NOMO-1 treated with DMSO at 0.1 percent for 48 hours (cell line): ENCODE results near the gene INO80B.
A peak's percentile ranks its signal among the peaks of the same experiment; 100 is the strongest.
"Not testable (repeated sequence)": the region's sequence is repeated elsewhere in the genome, so short reads cannot be mapped to it uniquely, and the experiment has no call there.

Source experiments
- DNase-seq: peaks from one replicate; lab custom pipeline; 2025; ENCODE audit not compliant: unreplicated experiment; lab: John Stamatoyannopoulos, UW

Gene INO80B

DNA sequence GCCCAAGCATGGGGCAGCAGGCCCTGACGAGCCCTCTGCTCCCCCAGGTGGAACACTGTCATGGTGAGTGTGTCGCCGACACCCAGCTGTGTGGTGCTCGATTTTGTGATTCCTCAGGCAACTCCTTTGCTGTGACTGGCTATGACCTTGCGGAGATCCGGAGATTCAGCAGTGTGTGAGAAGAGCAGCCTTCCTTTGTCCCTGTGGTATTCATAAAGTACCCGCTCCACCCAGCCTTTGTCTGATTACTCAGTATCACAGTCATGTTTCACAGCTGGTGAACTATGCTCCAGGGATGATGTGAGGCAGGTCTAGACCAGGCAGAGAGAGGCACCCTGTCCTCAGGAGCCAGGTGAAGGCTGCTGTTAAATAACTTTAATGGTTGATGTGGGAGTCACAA lies 29.4 kb upstream of the INO80B start:
- no peak for DNase-seq

GRCh38 chr2:74426181-74426758 lies 28.6 kb upstream of the INO80B start:
- no peak for DNase-seq

DNA sequence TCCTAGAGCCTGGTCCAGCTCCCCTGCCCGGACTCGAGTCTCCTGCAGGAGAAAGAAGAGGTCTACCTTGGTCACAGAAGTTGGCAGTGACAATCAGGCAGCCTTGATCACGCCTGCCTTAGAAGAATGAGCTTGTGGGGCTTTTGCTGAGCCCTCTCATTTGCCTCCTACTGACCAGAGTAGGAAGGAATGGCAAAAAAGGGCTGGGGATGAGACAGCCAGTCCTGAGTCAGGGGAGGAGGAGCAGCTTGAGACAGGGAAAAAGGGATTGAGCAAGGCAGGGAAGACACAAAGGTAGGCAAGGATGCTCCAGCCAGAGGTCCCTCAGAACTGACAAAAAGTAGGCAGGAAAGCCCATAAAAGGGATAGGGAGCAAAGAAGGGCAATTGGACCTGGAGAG lies 27.3 kb upstream of the INO80B start:
- no peak for DNase-seq

- DNase-seq = no peak
Observed at GRCh38 chr2:74428675-74429074, 26.2 kb upstream of the INO80B start.

GRCh38 chr2:74429487-74430451 lies 25.1 kb upstream of the INO80B start:
- no peak for DNase-seq

DNA sequence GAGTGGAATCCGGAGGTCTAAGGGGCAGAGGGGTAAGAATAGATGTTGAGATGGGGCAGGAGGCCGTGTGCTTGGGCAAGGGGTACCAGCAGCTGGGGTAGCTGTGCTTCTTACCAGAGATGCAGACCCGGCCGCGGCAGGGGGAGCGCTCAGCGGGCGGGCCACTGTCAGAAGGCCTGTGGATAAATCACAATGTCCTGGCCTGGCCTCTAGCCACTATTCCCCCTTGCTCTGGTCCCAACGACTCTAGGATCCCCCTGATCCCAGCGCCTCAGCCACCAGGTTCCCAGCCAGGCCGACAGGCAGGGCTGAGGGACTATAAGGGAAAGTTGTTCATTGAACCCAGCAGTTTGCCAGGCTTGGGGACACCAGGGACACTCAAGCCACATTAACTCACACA lies 24.4 kb upstream of the INO80B start:
- DNase-seq = no peak

GRCh38 chr2:74436111-74436805 lies 18.6 kb upstream of the INO80B start:
- no peak for DNase-seq

- no peak for DNase-seq
Observed at GRCh38 chr2:74436848-74437695, 17.8 kb upstream of the INO80B start.

- DNase-seq = no peak
Observed at GRCh38 chr2:74438248-74438647, 16.6 kb upstream of the INO80B start.

- DNase-seq = no peak
Observed at GRCh38 chr2:74439373-74439772, 15.5 kb upstream of the INO80B start.

DNA sequence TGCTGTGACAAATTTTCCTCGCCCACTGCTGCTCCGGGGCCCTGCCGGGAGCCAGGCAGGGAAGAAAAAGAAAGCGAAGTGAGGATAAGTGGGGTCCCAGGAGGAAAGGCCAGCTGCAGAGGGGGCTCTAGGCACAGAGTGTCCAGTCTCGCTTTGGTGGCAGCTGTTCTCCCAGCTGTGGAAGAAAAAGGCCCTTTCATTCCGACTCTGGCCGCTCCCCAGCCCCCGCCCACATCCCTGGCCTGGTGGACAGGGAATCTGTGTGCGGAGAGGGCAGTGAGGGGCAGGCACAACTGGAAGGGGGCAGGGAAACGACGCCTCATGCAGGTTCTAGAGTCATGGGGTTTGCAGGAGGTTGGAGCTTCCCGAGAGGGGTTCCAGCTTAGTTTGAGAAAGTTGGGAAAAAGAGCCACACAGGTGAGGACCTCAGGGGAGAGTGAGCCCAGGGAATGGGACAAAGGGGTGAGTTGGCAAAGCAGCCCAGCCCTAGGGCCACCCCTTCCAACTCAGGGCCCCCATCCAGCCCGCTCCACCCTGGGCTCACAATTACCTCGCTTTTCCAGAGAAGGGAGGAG lies 15.0 kb upstream of the INO80B start:
- no peak for DNase-seq

DNA sequence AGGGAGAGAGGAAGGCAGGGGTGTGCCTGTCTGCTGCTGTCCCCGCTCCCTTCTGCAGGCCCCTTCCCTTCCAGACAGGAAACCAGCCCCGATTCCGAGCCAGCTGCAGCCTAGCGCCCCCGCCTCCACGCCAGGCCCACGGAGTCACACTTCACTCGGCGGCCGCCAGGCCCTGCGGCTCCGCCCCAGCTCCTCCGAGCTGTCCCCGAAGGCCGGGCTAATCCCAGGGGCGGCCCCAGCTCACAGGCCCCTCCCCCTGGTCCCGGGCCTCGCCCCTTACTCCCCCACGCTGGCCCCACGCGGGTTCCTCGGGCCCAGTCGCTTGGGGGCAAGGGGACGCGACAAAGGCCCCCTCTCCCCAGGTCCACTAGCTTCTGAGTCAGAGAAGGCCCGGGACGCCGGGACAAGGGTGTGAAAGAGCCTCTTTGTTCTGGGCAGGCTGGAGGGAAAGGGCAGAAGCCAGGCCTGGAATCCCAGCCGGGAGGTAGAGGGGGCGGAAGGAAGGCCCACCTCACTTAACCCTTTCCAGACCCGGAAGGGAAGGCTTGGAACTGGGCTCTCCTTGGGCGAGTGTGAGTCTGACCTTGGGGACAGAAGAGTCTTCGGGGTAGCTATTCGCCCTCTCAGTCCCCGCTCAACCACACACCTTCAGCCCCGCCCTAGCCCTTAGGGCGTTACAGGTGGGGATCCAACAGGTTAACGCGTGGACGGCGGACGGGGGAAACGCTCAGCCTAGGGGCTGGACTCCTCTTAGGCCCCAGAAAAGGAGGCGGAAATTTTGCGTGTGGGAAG lies 14.3 kb upstream of the INO80B start:
- DNase-seq = peak; percentile 73

- DNase-seq = no peak
Observed at GRCh38 chr2:74441170-74441689, 13.7 kb upstream of the INO80B start.

GRCh38 chr2:74441690-74442482 lies 13.0 kb upstream of the INO80B start, which contains the start of gene RTKN:
TSS of gene RTKN (minus strand) at chr2:74441937. CDS start at chr2:74441816, 121 bp downstream.
- no peak for DNase-seq

DNA sequence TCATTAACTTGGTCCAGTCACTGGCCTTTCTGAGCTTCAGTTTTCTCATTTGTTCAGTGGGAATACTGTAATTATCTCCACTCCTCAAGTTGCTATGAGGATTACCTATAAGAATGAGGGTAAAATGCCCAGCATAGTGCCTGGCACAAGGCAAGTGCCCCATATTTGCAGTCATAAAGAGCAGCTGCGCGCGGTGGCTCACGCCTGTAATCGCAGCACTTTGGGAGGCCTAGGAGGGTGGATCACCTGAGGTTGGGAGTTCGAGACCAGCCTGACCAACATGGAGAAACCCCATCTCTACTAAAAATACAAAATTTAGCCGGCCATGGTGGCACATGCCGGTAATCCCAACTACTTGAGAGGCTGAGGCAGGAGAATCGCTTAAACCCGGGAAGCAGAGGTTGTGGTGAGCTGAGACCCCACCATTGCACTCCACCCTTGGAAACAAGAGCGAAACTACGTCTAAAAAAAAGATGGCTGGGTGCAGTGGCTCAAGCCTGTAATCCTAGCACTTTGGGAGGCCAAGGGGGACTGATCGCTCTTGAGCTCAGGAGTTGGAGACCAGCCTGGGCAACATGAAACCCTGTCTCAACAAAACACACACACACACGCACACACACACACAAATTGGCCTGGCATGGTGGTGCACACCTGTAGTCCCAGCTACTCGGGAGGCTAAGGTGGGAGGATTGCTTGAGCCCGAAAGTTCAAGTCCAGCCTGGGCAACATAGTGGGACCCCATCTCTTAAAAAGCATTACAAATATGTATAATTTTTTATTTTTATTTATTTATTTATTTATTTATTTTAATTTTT lies 12.2 kb upstream of the INO80B start:
- DNase-seq = not testable (repeated sequence)

DNA sequence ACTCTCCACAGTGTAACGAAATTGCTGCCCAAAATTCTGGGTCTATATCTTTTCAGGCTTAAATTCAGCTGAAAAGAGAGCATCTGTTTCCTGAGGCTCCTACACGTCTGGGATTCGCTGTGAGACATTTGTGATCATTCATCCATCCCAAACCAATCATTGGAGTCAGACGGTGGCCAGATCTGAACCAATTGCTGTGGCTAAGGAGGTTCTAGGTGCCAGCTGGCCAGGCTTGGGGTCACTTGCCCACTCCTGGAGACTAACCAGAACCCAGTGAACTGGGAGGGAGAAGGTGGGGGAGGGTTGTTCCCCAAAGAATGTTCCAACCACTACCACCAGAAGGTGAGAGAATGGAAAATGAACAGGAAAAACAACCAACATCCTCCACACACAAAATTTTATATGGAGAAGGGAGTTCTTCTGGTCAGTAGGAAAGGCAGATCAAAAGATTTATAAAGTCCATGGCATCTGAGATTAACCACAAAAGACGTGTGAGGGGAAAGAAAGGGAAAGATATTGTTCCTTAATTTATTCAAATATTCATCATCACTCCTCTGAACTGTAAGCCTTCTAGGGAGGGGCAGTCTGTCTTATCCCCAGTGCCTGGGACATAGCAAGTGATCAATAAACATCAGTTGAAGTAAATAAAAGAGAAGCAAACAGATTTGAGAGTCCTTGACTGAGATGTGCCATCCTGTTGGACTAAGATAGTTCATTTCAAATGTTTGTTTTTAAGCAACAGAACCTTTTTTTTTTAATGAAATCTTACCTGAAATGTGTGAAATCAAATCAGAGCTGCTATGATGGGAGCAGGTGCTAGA lies 10.2 kb upstream of the INO80B start:
- DNase-seq = no peak
